ENCODE data around the gene TRAF3. TPM values are rescaled to one million over a fixed set of nuclear protein-coding genes. Genes with fewer than 3 reads are reported as not detected.

The TRAF3 gene
- polyA plus RNA-seq, 1 experiment = 20.1 TPM

- Histone ChIP-seq H3K27me3 (ENCODE audit: control insufficient read depth, insufficient read depth, low read length) (no peaks in the 10 kb centered on the region), H3K36me3 (ENCODE audit: control insufficient read depth, insufficient read depth, low read length) (peaks cover 1% of the 10 kb centered on the region; the same call in 1 of the 2 replicates), H3K4me3 (ENCODE audit: low read depth, low read length) (no peak overlapping the region)
- ChIA-PET POLR2A (no interaction called here), CTCF (no interaction called here)
- no peak for TF ChIP-seq CTCF (IDR thresholded peaks at IDR 0.05; ENCODE audit: insufficient read depth, low read depth, low read length)
- DNase-seq (ENCODE audit: low read depth) = no peak
These were observed 24.9 kb upstream of the TRAF3 start for GRCh38 chr14:102752239-102752847.

DNA sequence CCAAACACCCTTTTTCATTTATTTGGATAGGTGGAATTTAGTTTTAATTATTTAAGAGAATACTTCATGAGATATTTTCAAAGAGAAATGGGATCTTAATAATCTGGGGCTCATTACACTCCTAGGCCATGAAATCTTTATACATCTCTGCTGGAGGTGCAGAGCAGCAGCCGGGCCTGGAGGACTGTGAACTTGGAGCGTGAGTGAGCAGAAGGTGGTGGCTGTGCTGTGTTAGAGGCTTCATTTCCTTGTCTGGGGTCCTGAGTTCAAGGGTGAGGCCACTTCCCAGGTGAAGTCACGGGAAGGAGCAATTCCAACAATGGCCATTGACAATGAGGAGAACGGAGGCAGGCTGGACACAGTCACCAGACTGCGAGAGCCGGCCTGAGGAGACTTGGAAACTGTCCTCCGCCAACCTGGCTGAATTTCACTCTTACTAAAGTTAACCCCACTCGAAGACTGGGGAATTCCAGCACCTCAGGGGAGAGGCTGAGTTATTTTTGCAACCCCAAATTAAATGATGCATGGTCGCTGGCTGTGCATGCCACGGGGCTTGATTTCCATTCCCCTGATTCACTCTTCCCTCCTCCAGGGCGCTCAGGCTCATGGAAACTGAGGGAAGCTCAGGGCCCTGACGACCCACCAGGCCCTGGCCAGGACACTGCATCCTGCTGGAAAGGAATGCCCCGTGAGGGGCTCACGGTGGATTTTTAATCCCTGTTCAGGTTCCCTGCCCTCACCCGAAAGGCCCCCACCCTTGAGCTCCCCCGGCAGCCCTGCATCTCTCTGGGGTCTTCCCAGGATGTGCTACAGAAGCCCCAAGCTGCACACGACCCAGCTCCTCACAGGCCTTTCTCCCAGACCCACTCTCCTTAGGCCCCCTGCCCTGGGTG lies 22.6 kb upstream of the TRAF3 start:
- Histone ChIP-seq H3K27me3 (ENCODE audit: control insufficient read depth, insufficient read depth, low read length) (no peaks in the 10 kb centered on the region), H3K36me3 (ENCODE audit: control insufficient read depth, insufficient read depth, low read length) (peaks cover under 1% of the 10 kb centered on the region; the same call in 1 of the 2 replicates), H3K4me3 (ENCODE audit: low read depth, low read length) (no peak overlapping the region)
- POLR2A ChIA-PET = no interaction called here
- CTCF ChIA-PET = no interaction called here
- no peak for TF ChIP-seq CTCF (IDR thresholded peaks at IDR 0.05; ENCODE audit: insufficient read depth, low read depth, low read length)
- no peak for DNase-seq (ENCODE audit: low read depth)

DNA sequence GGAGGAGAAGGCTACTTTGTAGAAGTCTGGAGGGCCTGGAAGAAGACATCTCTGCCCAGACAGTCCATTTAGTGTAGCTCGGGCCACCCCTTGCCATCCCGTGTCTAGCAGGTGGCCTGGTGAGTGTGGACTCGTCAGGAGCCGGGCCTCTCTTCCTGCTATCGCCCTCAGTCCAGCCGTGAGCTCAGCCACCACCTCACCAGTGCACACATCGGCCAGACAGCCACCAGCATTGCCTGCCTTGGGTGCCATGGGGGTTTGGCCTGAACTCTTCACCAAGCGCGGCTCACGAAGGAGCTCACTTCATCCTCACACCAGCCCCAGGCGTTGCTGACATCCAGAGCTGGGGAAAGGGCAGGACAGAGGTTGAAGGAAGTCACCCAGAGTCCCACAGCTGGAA lies 19.6 kb upstream of the TRAF3 start:
- H3K36me3 ChIP-seq (ENCODE audit: control insufficient read depth, insufficient read depth, low read length) = no peaks in the 10 kb centered on the region; the same call in 1 of the 2 replicates
- 0 out of 2 replicates have a peak, but pooled peaks cover 1% of the 10 kb centered on the region for H3K27me3 ChIP-seq (ENCODE audit: control insufficient read depth, insufficient read depth, low read length)
- ChIA-PET POLR2A (no interaction called here), CTCF (no interaction called here)
- no peak overlapping the region for H3K4me3 ChIP-seq (ENCODE audit: low read depth, low read length)
- no peak for DNase-seq (ENCODE audit: low read depth)
- no peak for TF ChIP-seq CTCF (IDR thresholded peaks at IDR 0.05; ENCODE audit: insufficient read depth, low read depth, low read length)

- TF ChIP-seq CTCF (IDR thresholded peaks at IDR 0.05; ENCODE audit: insufficient read depth, low read depth, low read length) = no peak
- POLR2A ChIA-PET = interaction anchor here (0.6 kb wide), 1 partner anchor 60 kb away, joined by 5 read pairs; no protein-coding TSS in a partner anchor
- CTCF ChIA-PET = no interaction called here
- no peak for DNase-seq (ENCODE audit: low read depth)
- Histone ChIP-seq H3K27me3 (ENCODE audit: control insufficient read depth, insufficient read depth, low read length) (0 out of 2 replicates have a peak, but pooled peaks cover 1% of the 10 kb centered on the region), H3K36me3 (ENCODE audit: control insufficient read depth, insufficient read depth, low read length) (no peaks in the 10 kb centered on the region; the same call in 1 of the 2 replicates), H3K4me3 (ENCODE audit: low read depth, low read length) (no peak overlapping the region)
These were observed 19.2 kb upstream of the TRAF3 start for GRCh38 chr14:102758087-102758486.

Measured in BJ (cell line).